Small intestine (tissue), 7 donors: ENCODE measurements around the gene YARS2. TPM values are rescaled to one million over a fixed set of nuclear protein-coding genes. Genes with fewer than 3 reads are reported as not detected.

Source experiments
- DNase-seq, 2 donors: peaks; one replicate each; pipeline versions ENCODE4 v3.0.0 to v3.0.0-alpha.2; 2013
- FAIRE-seq: peaks from 2 replicates; lab custom pipeline; 2012; peaks lifted over from hg19 to GRCh38; lab: Jason Lieb, UNC
- H3K27ac ChIP-seq, 3 donors: one replicate each; pipeline ENCODE4 v1.5.1; 2013; ENCODE audit warnings: low read length in 2 of 3, mild to moderate bottlenecking in 2 of 3, control low read depth in 1 of 3, inconsistent platforms in 1 of 3, low read depth in 1 of 3, moderate library complexity in 1 of 3
- H3K27me3 ChIP-seq, 3 donors: one replicate each; pipeline ENCODE4 v1.6.1; 2013; ENCODE audit warnings: low read length in 3 of 3, inconsistent platforms in 1 of 3; ENCODE audit not compliant: control insufficient read depth in 3 of 3, insufficient read depth in 3 of 3
- H3K36me3 ChIP-seq, 3 donors: one replicate each; pipeline ENCODE4 v1.6.1; 2013; ENCODE audit warnings: low read length in 3 of 3, inconsistent platforms in 1 of 3, low read depth in 1 of 3, mild to moderate bottlenecking in 1 of 3, moderate library complexity in 1 of 3; ENCODE audit not compliant: control insufficient read depth in 3 of 3, insufficient read depth in 2 of 3
- H3K4me1 ChIP-seq, 3 donors: one replicate each; pipeline ENCODE4 v1.6.1; 2013; ENCODE audit warnings: low read length in 2 of 3, inconsistent platforms in 1 of 3, low read depth in 1 of 3, mild to moderate bottlenecking in 1 of 3, moderate library complexity in 1 of 3; ENCODE audit not compliant: control insufficient read depth in 3 of 3, insufficient read depth in 2 of 3
- H3K4me3 ChIP-seq, 3 donors: one replicate each; pipeline ENCODE4 v1.5.1; 2013; ENCODE audit warnings: low read length in 3 of 3, control low read depth in 1 of 3, inconsistent platforms in 1 of 3, low read depth in 1 of 3, mild to moderate bottlenecking in 1 of 3, moderate library complexity in 1 of 3
- H3K9me3 ChIP-seq, 2 donors: one replicate each; pipeline ENCODE4 v1.6.1; 2013; ENCODE audit warnings: low read depth in 1 of 2, low read length in 1 of 2; ENCODE audit not compliant: control insufficient read depth in 2 of 2, insufficient read depth in 1 of 2
- WGBS, 3 donors: extraction: QIAGEN DNeasy Blood & Tissue Kit; methylation state at CpG; one replicate each; pipeline ENCODE4 v1.1.7; 2013; 5-methylcytosine and 5-hydroxymethylcytosine counted together
- polyA plus RNA-seq, 4 donors: library from polyadenylated mRNA; stranded (reverse) in 3 of 4; unstranded in 1 of 4; fragments of 200-250 nt in 3 of 4; fragments of 120-200 nt in 1 of 4; gene quantifications; one replicate each; pipeline versions ENCODE4 v1.2.1 to v1.2.3, GENCODE V29; 2013
- donor health status: healthy with polysubstance abuse.
- donor health status: control.
- donor health status: control.
- donor health status: Bipolar disorder and iron deficiency.
- donor health status: healthy.

YARS2 gene
- polyA plus RNA-seq, 4 donors = 5.4 to 19.0 (median 13.0) TPM

DNA sequence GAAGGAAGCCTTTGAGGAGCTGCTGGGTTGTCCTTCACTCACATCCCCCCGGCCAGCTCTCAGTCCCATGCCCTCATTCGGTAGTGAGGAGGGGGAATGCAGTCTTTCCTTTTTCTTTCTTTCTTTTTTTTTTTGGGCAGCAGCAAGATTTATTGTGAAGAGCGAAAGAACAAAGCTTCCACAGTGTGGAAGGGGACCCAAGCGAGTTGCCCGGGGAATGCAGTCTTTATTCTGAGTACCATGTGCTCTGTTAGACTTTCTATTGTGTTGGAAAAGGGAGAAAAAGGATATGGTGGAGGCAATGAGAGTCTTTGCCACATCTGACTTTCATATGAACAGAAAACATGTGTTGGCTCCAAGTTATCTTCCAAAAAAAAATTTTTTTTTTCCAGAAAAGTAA lies 29.9 kb upstream of the YARS2 start:
- DNase-seq (no peak), FAIRE-seq (no peak)
- Histone ChIP-seq H3K27ac (no peak overlapping the region), H3K4me3 (no peak overlapping the region), H3K36me3 (peaks cover 0 to 4% (median 0%) of the 10 kb centered on the region in 3 donors), H3K9me3 (no peaks in the 10 kb centered on the region), H3K27me3 (no peaks in the 10 kb centered on the region), H3K4me1 (no peaks in the 10 kb centered on the region)
- 86 to 93% (median 88%) methylated on average over 5 of the region's 5 CpGs for WGBS, 3 donors

DNA sequence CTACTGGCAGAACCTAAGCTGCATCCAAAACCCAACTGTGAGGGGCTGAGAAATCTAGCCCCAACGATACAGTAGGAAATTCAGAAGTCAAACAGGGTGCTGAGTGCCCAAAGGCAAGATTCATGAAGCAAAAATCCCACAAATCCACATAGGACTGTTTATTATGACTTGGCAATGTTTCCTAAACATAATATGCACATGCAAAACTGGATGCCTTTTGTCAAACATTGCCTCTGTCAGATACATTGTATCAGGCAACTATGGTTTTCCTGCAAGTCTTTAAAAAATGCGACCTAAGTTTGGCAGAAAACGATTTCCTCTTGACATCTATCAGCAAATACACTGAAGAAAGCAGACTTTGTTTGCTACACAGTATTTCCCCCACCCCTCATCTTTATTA lies 27.3 kb upstream of the YARS2 start:
- no peaks in the 10 kb centered on the region for H3K4me1 ChIP-seq
- H3K9me3 ChIP-seq = no peaks in the 10 kb centered on the region
- no peak overlapping the region for H3K4me3 ChIP-seq
- no peak overlapping the region for H3K27ac ChIP-seq
- no peaks in the 10 kb centered on the region for H3K27me3 ChIP-seq
- WGBS, 3 donors = 67 to 81% (median 75%) methylated on average over 3 of the region's 3 CpGs
- no peaks in the 10 kb centered on the region for H3K36me3 ChIP-seq
- FAIRE-seq = no peak
- DNase-seq = no peak

DNA sequence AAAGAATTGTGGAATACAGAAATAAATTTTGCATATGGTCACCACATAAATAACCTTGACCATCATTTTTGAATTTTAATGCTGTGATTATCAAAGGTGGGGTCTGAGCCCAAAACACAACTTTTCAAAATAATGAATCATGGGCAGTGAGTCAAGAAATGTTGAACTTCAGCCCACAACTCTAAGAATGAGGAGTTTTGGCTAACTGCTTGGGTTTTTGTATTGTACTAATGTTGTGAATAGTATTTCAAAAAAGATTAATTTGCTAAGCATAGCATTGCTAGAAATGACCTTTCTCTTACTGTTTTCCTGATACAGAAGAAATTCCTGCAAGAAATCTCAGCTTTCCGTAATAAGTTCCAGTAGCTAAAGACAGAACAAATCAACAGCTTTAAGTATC lies 24.4 kb upstream of the YARS2 start:
- Histone ChIP-seq H3K4me1 (peaks cover 0 to 3% (median 0%) of the 10 kb centered on the region in 3 donors), H3K27ac (no peak overlapping the region), H3K27me3 (no peaks in the 10 kb centered on the region), H3K36me3 (no peaks in the 10 kb centered on the region), H3K4me3 (no peak overlapping the region), H3K9me3 (no peaks in the 10 kb centered on the region)
- FAIRE-seq = no peak
- no peak for DNase-seq
- 70 to 90% (median 85%) methylated on average over 1 of the region's 1 CpG for WGBS, 3 donors

DNA sequence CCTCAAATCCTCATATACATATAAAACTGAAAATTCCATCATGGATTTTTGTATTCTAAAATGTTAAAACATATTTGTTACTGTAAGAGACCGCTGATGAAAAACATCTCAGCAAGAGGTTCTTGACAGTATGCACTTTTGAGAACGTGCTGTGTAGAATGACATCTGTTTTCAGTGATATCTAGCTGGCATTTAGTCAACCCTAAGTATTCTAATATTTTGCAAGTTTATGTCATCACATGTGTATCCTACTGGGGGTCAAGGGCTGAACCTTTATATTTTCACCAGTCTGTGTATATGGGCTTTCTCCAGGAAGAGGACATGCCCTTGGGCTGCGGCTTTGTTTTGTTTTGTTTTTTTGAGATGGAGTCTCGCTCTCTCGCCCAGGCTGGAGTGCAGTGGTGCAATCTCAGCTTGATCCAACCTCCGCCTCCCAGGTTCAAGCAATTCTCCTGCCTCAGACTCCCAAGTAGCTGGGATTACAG lies 22.0 kb upstream of the YARS2 start:
- peaks cover 3 to 18% (median 3%) of the 10 kb centered on the region in 3 donors for H3K4me1 ChIP-seq
- no peaks in the 10 kb centered on the region for H3K36me3 ChIP-seq
- DNase-seq (no peak), FAIRE-seq (no peak)
- no peaks in the 10 kb centered on the region for H3K9me3 ChIP-seq
- WGBS, 3 donors = 74 to 87% (median 79%) methylated on average over 6 of the region's 6 CpGs
- no peak overlapping the region for H3K27ac ChIP-seq
- no peak overlapping the region for H3K4me3 ChIP-seq
- H3K27me3 ChIP-seq = no peaks in the 10 kb centered on the region

DNA sequence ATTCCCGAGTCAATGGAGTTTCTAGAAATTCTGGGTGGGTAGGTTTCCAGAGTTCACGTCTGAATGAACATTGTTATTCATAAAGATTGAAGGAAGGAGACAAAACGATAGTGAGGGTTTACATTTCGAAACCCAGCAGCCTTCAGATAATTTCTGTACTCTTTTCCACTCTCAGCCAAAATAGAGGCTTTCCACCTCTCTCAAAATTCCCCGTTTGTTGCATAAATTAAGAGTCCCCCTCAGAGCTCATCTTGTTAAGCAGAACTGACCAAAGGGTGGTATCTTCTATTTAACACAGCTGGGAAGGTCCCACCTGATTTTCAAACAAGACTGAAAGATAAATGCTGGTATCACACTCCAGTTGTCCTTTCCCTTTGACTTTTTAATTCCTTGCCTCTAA lies 21.5 kb upstream of the YARS2 start:
- Histone ChIP-seq H3K27ac (no peak overlapping the region), H3K4me3 (no peak overlapping the region), H3K36me3 (no peaks in the 10 kb centered on the region), H3K27me3 (no peaks in the 10 kb centered on the region), H3K9me3 (no peaks in the 10 kb centered on the region), H3K4me1 (peaks cover 3 to 19% (median 3%) of the 10 kb centered on the region in 3 donors)
- DNase-seq (no peak), FAIRE-seq (no peak)
- WGBS, 3 donors = 65 to 72% (median 69%) methylated on average over 5 of the region's 5 CpGs

DNA sequence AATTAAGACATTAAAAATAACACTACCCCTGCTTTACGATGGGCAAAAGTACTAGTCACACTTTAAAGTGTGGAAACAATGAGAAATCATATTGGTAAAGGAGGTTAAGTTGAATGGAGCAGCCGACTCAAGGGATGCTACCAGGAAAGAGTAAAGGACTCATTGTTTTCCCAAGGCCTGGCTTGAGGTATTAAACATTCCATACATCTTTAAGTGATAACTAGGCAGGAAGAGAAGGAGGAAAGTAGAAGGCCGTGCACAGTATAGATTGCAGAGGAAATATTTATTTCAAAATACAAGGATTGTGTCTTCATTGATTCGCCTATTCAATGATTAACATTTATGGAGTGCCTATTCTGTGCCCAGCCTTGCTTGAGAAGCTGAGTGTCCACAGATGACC lies 20.6 kb upstream of the YARS2 start:
- no peaks in the 10 kb centered on the region for H3K27me3 ChIP-seq
- DNase-seq (no peak), FAIRE-seq (no peak)
- H3K36me3 ChIP-seq = no peaks in the 10 kb centered on the region
- H3K4me3 ChIP-seq = no peak overlapping the region
- 70 to 72% (median 72%) methylated on average over 4 of the region's 4 CpGs for WGBS, 3 donors
- H3K4me1 ChIP-seq = peaks cover 3 to 19% (median 3%) of the 10 kb centered on the region in 3 donors
- no peaks in the 10 kb centered on the region for H3K9me3 ChIP-seq
- no peak overlapping the region for H3K27ac ChIP-seq

DNA sequence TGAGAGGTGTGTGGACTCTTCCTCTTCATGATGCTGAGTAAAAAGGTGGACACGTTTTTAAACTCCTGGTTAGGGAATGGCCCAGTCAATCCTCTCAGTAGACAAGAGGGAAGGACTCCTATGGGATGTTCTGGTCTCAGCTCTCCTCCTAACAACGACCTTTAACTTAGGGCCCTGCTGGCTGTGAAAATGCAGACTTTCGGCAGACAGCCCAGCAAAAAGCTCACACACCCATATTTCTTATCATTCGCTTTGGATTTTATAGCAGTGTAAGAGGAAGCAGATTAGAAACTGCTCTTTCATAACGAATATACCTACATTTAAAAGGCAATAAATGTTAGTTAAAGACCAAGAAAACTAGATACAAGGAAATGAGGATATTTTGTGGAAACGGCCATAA lies 18.0 kb upstream of the YARS2 start:
- no peak overlapping the region for H3K4me3 ChIP-seq
- 12 to 41% (median 22%) methylated on average over 6 of the region's 6 CpGs for WGBS, 3 donors
- no peak for FAIRE-seq
- H3K36me3 ChIP-seq = no peaks in the 10 kb centered on the region
- H3K4me1 ChIP-seq = peaks cover 3 to 19% (median 3%) of the 10 kb centered on the region in 3 donors
- no peaks in the 10 kb centered on the region for H3K9me3 ChIP-seq
- DNase-seq = peak; percentile 63 to 82
- H3K27me3 ChIP-seq = no peaks in the 10 kb centered on the region
- H3K27ac ChIP-seq = peak overlapping the region in 2 of 3 donors; percentile 52 to 78

DNA sequence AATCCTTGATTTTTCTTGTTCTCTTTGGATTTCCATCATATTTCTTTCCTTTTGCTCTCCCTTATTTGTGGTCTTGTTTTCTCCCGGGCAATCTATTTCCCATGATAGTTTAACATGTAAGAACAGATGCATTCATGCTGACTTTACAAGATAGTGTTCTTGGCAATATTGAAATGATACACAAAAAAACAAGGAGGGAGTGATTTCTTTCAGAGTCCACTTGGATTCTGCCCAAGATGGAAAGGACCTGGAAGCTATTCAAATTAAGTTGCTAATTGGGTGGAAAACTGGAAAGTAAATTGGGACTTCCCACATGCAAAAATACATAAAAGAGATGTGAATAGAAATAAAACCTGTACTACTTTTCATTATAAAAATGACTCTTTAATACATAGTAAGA lies 14.4 kb upstream of the YARS2 start:
- WGBS, 3 donors = 14 to 46% (median 31%) methylated on average over 1 of the region's 1 CpG

DNA sequence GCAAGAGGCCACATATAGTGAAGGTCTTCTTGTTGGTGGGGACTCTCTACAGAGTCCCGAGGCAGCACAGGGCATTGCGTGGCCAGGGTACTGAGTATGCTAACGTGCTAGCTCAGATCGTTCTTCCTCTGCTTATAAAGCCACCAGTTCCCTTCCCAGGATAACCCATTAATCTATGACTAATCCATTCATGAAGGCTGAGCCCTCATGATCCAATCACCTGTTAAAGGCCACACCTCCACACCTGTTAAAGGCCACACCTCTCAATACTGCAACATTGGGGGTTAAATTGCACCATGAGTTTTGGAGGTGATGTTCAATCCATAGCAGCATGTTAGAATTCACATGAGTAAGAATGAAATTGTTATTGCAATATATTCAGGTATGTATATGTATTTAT lies 12.8 kb upstream of the YARS2 start:
- peaks cover 3 to 9% (median 3%) of the 10 kb centered on the region in 3 donors for H3K4me1 ChIP-seq
- 27 to 63% (median 41%) methylated on average over 4 of the region's 4 CpGs for WGBS, 3 donors
- H3K27ac ChIP-seq = no peak overlapping the region
- no peaks in the 10 kb centered on the region for H3K36me3 ChIP-seq
- DNase-seq (peak in 1 of 2 donors; percentile 69), FAIRE-seq (no peak)
- H3K27me3 ChIP-seq = no peaks in the 10 kb centered on the region
- H3K4me3 ChIP-seq = no peak overlapping the region
- H3K9me3 ChIP-seq = no peaks in the 10 kb centered on the region

More for the DNA sequence above, 14.4 kb upstream of the YARS2 start:
- H3K4me1 ChIP-seq = peaks cover 3 to 16% (median 3%) of the 10 kb centered on the region in 3 donors
- H3K27me3 ChIP-seq = no peaks in the 10 kb centered on the region
- FAIRE-seq (no peak), DNase-seq (peak in 1 of 2 donors; percentile 45)
- H3K4me3 ChIP-seq = no peak overlapping the region
- H3K36me3 ChIP-seq = no peaks in the 10 kb centered on the region
- H3K27ac ChIP-seq = no peak overlapping the region
- H3K9me3 ChIP-seq = no peaks in the 10 kb centered on the region
